HCT116 (cell line): ENCODE results near the gene OR6C2. TPM values are rescaled to one million over a fixed set of nuclear protein-coding genes. Genes with fewer than 3 reads are reported as not detected.

Experiments
- ATAC-seq: fragments of 200-7000 bp; cut with Tn5 transposase; 2 replicates; pipeline ENCODE4 v1.9.1; 2020; ENCODE audit warnings: mild to moderate bottlenecking, moderate library complexity
- BruUV-seq: library from RNA; stranded (reverse); fragments of 400-500 nt; replicated peaks from 2 replicates; lab custom pipeline; 2021; lab: Mats Ljungman, UMichigan
- CTCF ChIA-PET: fragments of 300-600 bp; sonication (Branson Sonifier 250); formaldehyde crosslinking; loops from one replicate; lab custom pipeline; 2021; ENCODE audit warnings: antibody characterized with exemption; lab: Charles Lee
- POLR2A ChIA-PET: fragments of 300-600, 350-600 bp; sonication (Branson Sonifier 250); formaldehyde crosslinking; loops from one replicate; lab custom pipeline; 2021; ENCODE audit warnings: antibody characterized with exemption; lab: Charles Lee
- RAD21 ChIA-PET, 2 experiments: fragments of 300-600 bp; sonication (Branson Sonifier 250); formaldehyde crosslinking; loops; one replicate each; lab custom pipeline; 2023; ENCODE audit warnings: low total read pairs in 2 of 2; ENCODE audit not compliant: uncharacterized antibody in 2 of 2, unreplicated experiment in 2 of 2, low non-redundant PET in 1 of 2; lab: Charles Lee
- DNase-seq: peaks from one replicate; pipeline ENCODE4 v3.0.0-alpha.2; 2010; ENCODE audit warnings: low read depth, low spot score
- H2AFZ ChIP-seq: fragments of 200-600 bp; shearing (Covaris generic), sonication (generic); 2 replicates; pipeline ENCODE4 v1.6.1; 2017; ENCODE audit warnings: low read depth, mixed run types, mixed read lengths, antibody characterized with exemption, low read length; ENCODE audit not compliant: poor library complexity, severe bottlenecking
- H3K27ac ChIP-seq: 2 replicates; pipeline ENCODE4 v1.5.1; 2012; ENCODE audit warnings: low read depth, low read length
- H3K27me3 ChIP-seq: fragments of 200-600 bp; sonication (generic); 2 replicates; pipeline ENCODE4 v1.6.1; 2016; ENCODE audit warnings: mixed run types, low read length, mixed read lengths; ENCODE audit not compliant: insufficient read depth
- H3K36me3 ChIP-seq, 2 experiments: fragments of 200-500 bp in 1 of 2; fragments of 200-600 bp in 1 of 2; sonication (Bioruptor generic) in 1 of 2; sonication (generic) in 1 of 2; 2 replicates each; pipeline versions ENCODE4 v1.5.1 to v1.6.1; 2014 to 2016; ENCODE audit warnings: low read length in 2 of 2, inconsistent platforms in 1 of 2, mixed read lengths in 1 of 2, mixed run types in 1 of 2; ENCODE audit not compliant: insufficient read depth in 2 of 2, control insufficient read depth in 1 of 2
- H3K4me1 ChIP-seq, 2 experiments: fragments of 200-600 bp in 1 of 2; sonication (generic) in 1 of 2; 2 replicates each; pipeline versions ENCODE4 v1.5.1 to v1.6.1; 2012 to 2017; ENCODE audit warnings: low read length in 2 of 2, inconsistent platforms in 1 of 2, mild to moderate bottlenecking in 1 of 2, mixed read lengths in 1 of 2, mixed run types in 1 of 2, moderate library complexity in 1 of 2; ENCODE audit not compliant: insufficient read depth in 2 of 2, control insufficient read depth in 1 of 2
- H3K4me2 ChIP-seq: fragments of 200-600 bp; sonication (generic); 2 replicates; pipeline ENCODE4 v1.6.1; 2017; ENCODE audit warnings: mixed run types, low read length, mixed read lengths
- H3K4me3 ChIP-seq, 2 experiments: fragments of 200-600 bp in 1 of 2; sonication (generic) in 1 of 2; replicated peaks in 1 of 2; 2 replicates each; pipeline ENCODE4 v1.5.1; 2011 to 2016; ENCODE audit warnings: low read length in 2 of 2, control low read depth in 1 of 2, low read depth in 1 of 2, mild to moderate bottlenecking in 1 of 2, mixed read lengths in 1 of 2, mixed run types in 1 of 2
- H3K79me2 ChIP-seq: fragments of 200-600 bp; sonication (generic); 2 replicates; pipeline ENCODE4 v1.6.1; 2017; ENCODE audit warnings: mild to moderate bottlenecking, mixed run types, low read length, moderate library complexity, mixed read lengths; ENCODE audit not compliant: insufficient read depth
- H3K9ac ChIP-seq: fragments of 200-600 bp; sonication (generic); 2 replicates; pipeline ENCODE4 v1.6.1; 2016; ENCODE audit warnings: low read length, mixed read lengths
- H3K9me2 ChIP-seq: fragments of 200-600 bp; sonication (generic), shearing (Covaris generic); 2 replicates; pipeline ENCODE4 v1.6.1; 2017; ENCODE audit warnings: mixed run types, mild to moderate bottlenecking, moderate library complexity; ENCODE audit not compliant: insufficient read depth
- H3K9me3 ChIP-seq, 2 experiments: fragments of 200-500 bp in 1 of 2; fragments of 200-600 bp in 1 of 2; sonication (Bioruptor generic) in 1 of 2; sonication (generic) in 1 of 2; 2 replicates each; pipeline ENCODE4 v1.6.1; 2014 to 2017; ENCODE audit warnings: low read length in 2 of 2, mixed read lengths in 2 of 2, inconsistent platforms in 1 of 2, low read depth in 1 of 2, mild to moderate bottlenecking in 1 of 2, mixed run types in 1 of 2, moderate library complexity in 1 of 2; ENCODE audit not compliant: control insufficient read depth in 1 of 2, insufficient read depth in 1 of 2
- H4K20me1 ChIP-seq: fragments of 200-600 bp; sonication (generic), shearing (Covaris generic); 2 replicates; pipeline ENCODE4 v1.6.1; 2017; ENCODE audit warnings: mixed run types, mild to moderate bottlenecking, moderate library complexity; ENCODE audit not compliant: insufficient read depth
- ATF3 ChIP-seq: IDR thresholded peaks from 2 replicates; pipeline ENCODE4 v1.6.1; 2012
- CBX3 ChIP-seq: IDR thresholded peaks from 2 replicates; pipeline ENCODE4 v1.6.1; 2012; ENCODE audit warnings: low read depth
- CEBPB ChIP-seq: IDR thresholded peaks from 2 replicates; pipeline ENCODE4 v1.6.1; 2012; ENCODE audit warnings: low read depth
- CTCF ChIP-seq, 3 experiments: fragments of 200-600 bp in 1 of 3; sonication (generic) in 1 of 3; IDR thresholded peaks in 2 of 3; conservative IDR thresholded peaks in 1 of 3; 2 replicates each; pipeline ENCODE4 v1.5.1; 2012 to 2017; ENCODE audit warnings: low read depth in 2 of 3, low read length in 2 of 3, antibody characterized with exemption in 1 of 3, borderline replicate concordance in 1 of 3, control low read depth in 1 of 3, mild to moderate bottlenecking in 1 of 3, mixed read lengths in 1 of 3, mixed run types in 1 of 3, moderate library complexity in 1 of 3; ENCODE audit not compliant: insufficient read depth in 1 of 3
- EGR1 ChIP-seq: IDR thresholded peaks from 2 replicates; pipeline ENCODE4 v1.6.1; 2012; ENCODE audit warnings: low read depth
- ELF1 ChIP-seq: IDR thresholded peaks from 2 replicates; pipeline ENCODE4 v1.6.1; 2012; ENCODE audit warnings: low read depth, borderline replicate concordance
- EZH2 ChIP-seq: fragments of 200-600 bp; sonication (generic); IDR thresholded peaks from 2 replicates; pipeline ENCODE4 v1.6.1; 2017; ENCODE audit warnings: antibody characterized with exemption, mixed run types
- FOSL1 ChIP-seq: IDR thresholded peaks from 2 replicates; pipeline ENCODE4 v1.6.1; 2012; ENCODE audit warnings: low read depth
- POLR2A ChIP-seq: IDR thresholded peaks from 2 replicates; pipeline ENCODE4 v1.7.0; 2011; ENCODE audit warnings: borderline replicate concordance; ENCODE audit not compliant: insufficient read depth, insufficient read length; ENCODE audit errors: extremely low read depth
- POLR2AphosphoS5 ChIP-seq: IDR thresholded peaks from 2 replicates; pipeline ENCODE4 v1.6.1; 2011; ENCODE audit warnings: mild to moderate bottlenecking, low read depth, low read length, moderate library complexity
- RAD21 ChIP-seq: IDR thresholded peaks from 2 replicates; pipeline ENCODE4 v1.6.1; 2012; ENCODE audit warnings: low read depth, mild to moderate bottlenecking
- SIN3A ChIP-seq: IDR thresholded peaks from 2 replicates; pipeline ENCODE4 v1.6.1; 2012; ENCODE audit warnings: low read depth
- SP1 ChIP-seq: IDR thresholded peaks from 2 replicates; pipeline ENCODE4 v1.6.1; 2012; ENCODE audit warnings: low read depth
- SRF ChIP-seq: IDR thresholded peaks from 2 replicates; pipeline ENCODE4 v1.6.1; 2012; ENCODE audit warnings: low read depth
- TCF7L2 ChIP-seq: IDR thresholded peaks from 2 replicates; pipeline ENCODE4 v1.7.0; 2011; ENCODE audit warnings: borderline replicate concordance, inconsistent platforms; ENCODE audit not compliant: insufficient read depth, insufficient read length; ENCODE audit errors: extremely low read depth
- ZNF274 ChIP-seq: fragments of 200-500 bp; sonication (Bioruptor generic); IDR thresholded peaks from 2 replicates; pipeline ENCODE4 v1.6.1; 2014; ENCODE audit warnings: mild to moderate bottlenecking, low read depth, low read length, inconsistent platforms
- intact Hi-C: fragments of 100-400 bp; cut with micrococcal nuclease; formaldehyde crosslinking; loops from 2 replicates; pipeline ENCODE4 v1.10.0; 2022
- total RNA-seq: library from RNA; stranded (reverse); gene quantifications from one replicate; pipeline ENCODE4 v1.2.1, GENCODE V29; 2021; ENCODE audit not compliant: unreplicated experiment
- TF ChIP-seq, protein P1 (sequence below): IDR thresholded peaks from 2 replicates; pipeline ENCODE4 v1.6.1; 2012; ENCODE audit warnings: low read depth

OR6C2 gene
- total RNA-seq, 1 experiment from 2014 or later: not detected

DNA sequence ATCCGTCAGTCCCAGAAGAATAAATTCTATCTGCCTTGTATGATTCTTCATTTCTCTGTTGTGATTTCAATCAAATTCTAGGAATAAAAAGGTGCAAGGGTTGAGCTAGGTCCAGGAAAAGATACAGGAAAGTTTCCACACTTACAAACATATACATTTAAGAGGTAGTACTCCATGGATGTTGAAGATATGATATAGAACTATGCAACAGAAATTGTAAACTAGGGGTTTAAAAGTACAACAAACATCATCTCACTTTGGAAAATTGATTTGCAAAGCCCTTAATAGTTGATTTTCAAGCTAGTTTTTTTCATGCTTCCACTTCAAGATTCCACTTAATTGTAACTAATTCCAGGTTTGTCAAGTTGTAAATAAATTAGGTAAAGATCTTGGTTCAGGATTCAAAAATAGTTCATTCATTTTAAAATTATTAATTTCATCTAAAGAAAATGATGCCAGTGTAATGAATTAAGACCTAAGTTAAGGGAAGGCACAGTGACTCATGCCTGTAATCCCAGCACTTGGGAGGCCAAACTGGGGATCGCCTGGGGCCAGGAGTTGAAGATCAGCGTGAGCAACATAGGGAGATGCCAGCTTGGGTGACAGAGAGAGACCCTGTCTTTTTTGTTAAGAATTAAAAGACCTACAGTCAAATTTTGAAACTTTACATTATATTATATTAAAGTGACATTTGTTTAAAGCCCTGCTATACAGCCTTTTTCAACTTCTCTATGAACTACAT is 26.4 kb downstream of the OR6C2 start, which contains the start of gene OR6C70:
OR6C70 (minus strand) TSS at position 51 of the 742 bp plus-strand sequence; CDS start at position 51, 0 bp downstream.
- peaks cover 16% of the 10 kb centered on the region for H3K27me3 ChIP-seq
- no TSS peak for BruUV-seq
- intact Hi-C loops: no loop called here
- no peaks in the 10 kb centered on the region for H3K4me1 ChIP-seq
- no peak within 1 kb of the TSS for H3K4me3 ChIP-seq
- DNase-seq: no peak
- no peak for ATAC-seq
- no peaks in the 10 kb centered on the region for H3K9me3 ChIP-seq
- H2AFZ ChIP-seq: no peak within 1 kb of the TSS
- no peak within 1 kb of the TSS for H3K27ac ChIP-seq
- no peaks in the 10 kb centered on the region for H3K36me3 ChIP-seq
- no peaks in the 10 kb centered on the region for H3K79me2 ChIP-seq
- CTCF ChIA-PET: no interaction called here
- no peaks in the 10 kb centered on the region for H3K9me2 ChIP-seq
- no peak within 1 kb of the TSS for H3K9ac ChIP-seq
- RAD21 ChIA-PET: no interaction called here
- TF ChIP-seq, protein P1, sequence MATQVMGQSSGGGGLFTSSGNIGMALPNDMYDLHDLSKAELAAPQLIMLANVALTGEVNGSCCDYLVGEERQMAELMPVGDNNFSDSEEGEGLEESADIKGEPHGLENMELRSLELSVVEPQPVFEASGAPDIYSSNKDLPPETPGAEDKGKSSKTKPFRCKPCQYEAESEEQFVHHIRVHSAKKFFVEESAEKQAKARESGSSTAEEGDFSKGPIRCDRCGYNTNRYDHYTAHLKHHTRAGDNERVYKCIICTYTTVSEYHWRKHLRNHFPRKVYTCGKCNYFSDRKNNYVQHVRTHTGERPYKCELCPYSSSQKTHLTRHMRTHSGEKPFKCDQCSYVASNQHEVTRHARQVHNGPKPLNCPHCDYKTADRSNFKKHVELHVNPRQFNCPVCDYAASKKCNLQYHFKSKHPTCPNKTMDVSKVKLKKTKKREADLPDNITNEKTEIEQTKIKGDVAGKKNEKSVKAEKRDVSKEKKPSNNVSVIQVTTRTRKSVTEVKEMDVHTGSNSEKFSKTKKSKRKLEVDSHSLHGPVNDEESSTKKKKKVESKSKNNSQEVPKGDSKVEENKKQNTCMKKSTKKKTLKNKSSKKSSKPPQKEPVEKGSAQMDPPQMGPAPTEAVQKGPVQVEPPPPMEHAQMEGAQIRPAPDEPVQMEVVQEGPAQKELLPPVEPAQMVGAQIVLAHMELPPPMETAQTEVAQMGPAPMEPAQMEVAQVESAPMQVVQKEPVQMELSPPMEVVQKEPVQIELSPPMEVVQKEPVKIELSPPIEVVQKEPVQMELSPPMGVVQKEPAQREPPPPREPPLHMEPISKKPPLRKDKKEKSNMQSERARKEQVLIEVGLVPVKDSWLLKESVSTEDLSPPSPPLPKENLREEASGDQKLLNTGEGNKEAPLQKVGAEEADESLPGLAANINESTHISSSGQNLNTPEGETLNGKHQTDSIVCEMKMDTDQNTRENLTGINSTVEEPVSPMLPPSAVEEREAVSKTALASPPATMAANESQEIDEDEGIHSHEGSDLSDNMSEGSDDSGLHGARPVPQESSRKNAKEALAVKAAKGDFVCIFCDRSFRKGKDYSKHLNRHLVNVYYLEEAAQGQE: no peak
- TF ChIP-seq CTCF (IDR thresholded peaks at IDR 0.05 in 2 of 3, conservative IDR thresholded peaks at IDR 0.05 in 1 of 3; ENCODE audit: borderline replicate concordance in 1 of 3, insufficient read depth in 1 of 3, low read depth in 2 of 3, low read length in 2 of 3): no peak
- no peak for TF ChIP-seq RAD21
- TF ChIP-seq CEBPB: no peak
- no peak for TF ChIP-seq ATF3
- no peak for TF ChIP-seq TCF7L2
- no peak for TF ChIP-seq EZH2
- TF ChIP-seq SRF: no peak
- no peak for TF ChIP-seq ELF1
- no peak for TF ChIP-seq ZNF274
- no peak for TF ChIP-seq EGR1
- no peak for TF ChIP-seq POLR2A
- no peak for TF ChIP-seq POLR2AphosphoS5
- no peak for TF ChIP-seq SP1
- TF ChIP-seq FOSL1: no peak
- TF ChIP-seq SIN3A: no peak
- TF ChIP-seq CBX3: no peak
- TF ChIP-seq, all 23 proteins: peak for 0
- no peak within 1 kb of the TSS for H3K4me2 ChIP-seq
- POLR2A ChIA-PET: no interaction called here
- no peaks in the 10 kb centered on the region for H4K20me1 ChIP-seq
